A549 (cell line): ENCODE results near the gene SLC38A11. TPM values are rescaled to one million over a fixed set of nuclear protein-coding genes. Genes with fewer than 3 reads are reported as not detected.

Experiments
- ATAC-seq, 2 experiments: fragments of 200-7000 bp in 1 of 2; fragments of >200 bp in 1 of 2; cut with Nextera tagmentation in 1 of 2; cut with Tn5 transposase in 1 of 2; 3 replicates each; pipeline versions ENCODE4 v1.8.0 to v1.9.1; 2018 to 2020; ENCODE audit warnings: mild to moderate bottlenecking in 1 of 2, moderate library complexity in 1 of 2
- CTCF ChIA-PET: fragments of 300-600 bp; sonication (Branson Sonifier 250); formaldehyde crosslinking; extraction: SDS; loops from one replicate; lab custom pipeline; 2021; ENCODE audit warnings: antibody characterized with exemption, inconsistent platforms; lab: Yijun Ruan, JAX
- POLR2A ChIA-PET: fragments of 350-600 bp; formaldehyde crosslinking; extraction: SDS; loops from one replicate; lab custom pipeline; 2021; ENCODE audit warnings: antibody characterized with exemption, inconsistent platforms; lab: Yijun Ruan, JAX
- DNase-seq, 2 experiments: peaks; one replicate each; pipeline versions ENCODE4 v3.0.0 to v3.0.0-alpha.2; 2011 to 2016; ENCODE audit warnings: low read depth in 1 of 2, low spot score in 1 of 2
- FAIRE-seq: peaks from 2 replicates; lab custom pipeline; 2011; peaks lifted over from hg19 to GRCh38; lab: Jason Lieb, UNC
- H3K27ac ChIP-seq, 2 experiments: fragments of >200 bp; sonication (Bioruptor Twin); formaldehyde crosslinking; 3 replicates each; pipeline ENCODE4 v1.5.1; 2016 to 2017
- H3K4me1 ChIP-seq: fragments of >200 bp; sonication (Bioruptor Twin); formaldehyde crosslinking; 3 replicates; pipeline ENCODE4 v1.6.1; 2016
- H3K4me2 ChIP-seq: fragments of >200 bp; sonication (Bioruptor Twin); formaldehyde crosslinking; 3 replicates; pipeline ENCODE4 v1.6.1; 2016
- H3K4me3 ChIP-seq: fragments of >200 bp; sonication (Bioruptor Twin); formaldehyde crosslinking; 3 replicates; pipeline ENCODE4 v1.5.1; 2016
- H3K9me3 ChIP-seq: fragments of >200 bp; sonication (Bioruptor Twin); formaldehyde crosslinking; 3 replicates; pipeline ENCODE4 v1.6.1; 2016
- ATOH8 ChIP-seq: fragments of 250-450 bp; sonication (Bioruptor Pico); IDR thresholded peaks from 2 replicates; pipeline ENCODE4 v1.5.0; 2020; ENCODE audit warnings: low read depth, mild to moderate bottlenecking, moderate library complexity
- CBX8 ChIP-seq: fragments of 200-600 bp; sonication (generic); IDR thresholded peaks from 2 replicates; pipeline ENCODE4 v1.6.1; 2016
- CEBPB ChIP-seq, 2 experiments: fragments of >200 bp in 1 of 2; sonication (Bioruptor Twin) in 1 of 2; formaldehyde crosslinking in 1 of 2; IDR thresholded peaks; 2 replicates each; pipeline ENCODE4 v1.6.1; 2012 to 2016
- CHD4 ChIP-seq: fragments of 200-600 bp; sonication (generic); IDR thresholded peaks from 2 replicates; pipeline ENCODE4 v1.6.1; 2016; ENCODE audit warnings: antibody characterized with exemption, mild to moderate bottlenecking, borderline replicate concordance
- ELK1 ChIP-seq: fragments of 150-350 bp; IDR thresholded peaks from 2 replicates; pipeline ENCODE4 v1.6.1; 2014; ENCODE audit warnings: low read depth, mild to moderate bottlenecking, low read length
- EP300 ChIP-seq, 2 experiments: fragments of >200 bp; sonication (Bioruptor Twin); formaldehyde crosslinking; IDR thresholded peaks; 2 replicates in 1 of 2; 3 replicates in 1 of 2; pipeline ENCODE4 v1.6.1; 2016 to 2017
- ESRRA ChIP-seq: fragments of 150-350 bp; IDR thresholded peaks from 2 replicates; pipeline ENCODE4 v1.6.1; 2014; ENCODE audit warnings: mild to moderate bottlenecking, low read length, borderline replicate concordance
- FOXS1 ChIP-seq: fragments of 250-450 bp; sonication (Bioruptor Pico); IDR thresholded peaks from 2 replicates; pipeline ENCODE4 v1.5.0; 2020; ENCODE audit warnings: mild to moderate bottlenecking, moderate library complexity
- GATA3 ChIP-seq: IDR thresholded peaks from 2 replicates; pipeline ENCODE4 v1.6.1; 2012; ENCODE audit warnings: borderline replicate concordance
- HOXB13 ChIP-seq: fragments of 250-450 bp; sonication (Bioruptor Pico); IDR thresholded peaks from 2 replicates; pipeline ENCODE4 v1.5.0; 2020; ENCODE audit warnings: low read depth, mild to moderate bottlenecking, moderate library complexity
- JUNB ChIP-seq: fragments of >200 bp; sonication (Bioruptor Twin); formaldehyde crosslinking; IDR thresholded peaks from 2 replicates; pipeline ENCODE4 v1.6.1; 2016
- MAFK ChIP-seq: fragments of 450-650 bp; IDR thresholded peaks from 2 replicates; pipeline ENCODE4 v1.6.1; 2014; ENCODE audit not compliant: partially characterized antibody
- MAX ChIP-seq: IDR thresholded peaks from 2 replicates; pipeline ENCODE4 v1.6.1; 2012
- NFE2L2 ChIP-seq: fragments of 150-350 bp; conservative IDR thresholded peaks from 2 replicates; pipeline ENCODE4 v1.6.1; 2014; ENCODE audit warnings: low read length
- PBX3 ChIP-seq: IDR thresholded peaks from 2 replicates; pipeline ENCODE4 v1.6.1; 2012
- POLR2A ChIP-seq: IDR thresholded peaks from 2 replicates; pipeline ENCODE4 v1.6.1; 2012; ENCODE audit warnings: mild to moderate bottlenecking, low read length
- RAD21 ChIP-seq, 2 experiments: fragments of >200 bp in 1 of 2; sonication (Bioruptor Twin) in 1 of 2; formaldehyde crosslinking in 1 of 2; IDR thresholded peaks in 1 of 2; conservative IDR thresholded peaks in 1 of 2; 2 replicates in 1 of 2; 3 replicates in 1 of 2; pipeline ENCODE4 v1.6.1; 2012 to 2018; ENCODE audit warnings: inconsistent platforms in 1 of 2
- RCOR1 ChIP-seq: fragments of 150-350 bp; IDR thresholded peaks from 2 replicates; pipeline ENCODE4 v1.6.1; 2014; ENCODE audit warnings: antibody characterized with exemption, low read length, low read depth
- RFX5 ChIP-seq: fragments of 450-650 bp; IDR thresholded peaks from 2 replicates; pipeline ENCODE4 v1.7.1; 2014; ENCODE audit warnings: antibody characterized with exemption, mild to moderate bottlenecking, moderate library complexity
- SMC3 ChIP-seq: fragments of >200 bp; sonication (Bioruptor Twin); formaldehyde crosslinking; IDR thresholded peaks from 3 replicates; pipeline ENCODE4 v1.6.1; 2018; ENCODE audit warnings: inconsistent platforms
- ZFP36 ChIP-seq: fragments of 450-650 bp; IDR thresholded peaks from 2 replicates; pipeline ENCODE4 v1.6.1; 2014; ENCODE audit warnings: borderline replicate concordance; ENCODE audit not compliant: partially characterized antibody
- WGBS: methylation state at CpG from one replicate; pipeline ENCODE4 v1.1.6; 2017; ENCODE audit errors: missing lambda C conversion rate; 5-methylcytosine and 5-hydroxymethylcytosine counted together
- polyA plus RNA-seq, 4 experiments: library from polyadenylated mRNA; depleted of rRNA in 3 of 4; stranded (reverse); fragments of >200 nt; fragmentation: RNase III in 1 of 4; extraction: RNeasy Plus Mini Kit Qiagen cat#74134 plus additional on column Dnase treatment in 1 of 4; gene quantifications; 2 replicates in 3 of 4; 3 replicates in 1 of 4; pipeline ENCODE4 v1.2.3, GENCODE V29; 2011 to 2017

Gene SLC38A11
- polyA plus RNA-seq, 2 of the 4 experiments (the other 2 are of a cell fraction) = 0.05 to 0.22 TPM

- CTCF ChIA-PET = interaction anchor here (1.0 to 1.3 kb wide), 2 partner anchors 20 to 24 kb away, joined by 3 to 4 read pairs; no protein-coding TSS in a partner anchor
- H3K9me3 ChIP-seq = no peaks in the 10 kb centered on the region
- no peak overlapping the region for H3K27ac ChIP-seq
- POLR2A ChIA-PET = no interaction called here
- no peak overlapping the region for H3K4me2 ChIP-seq
- FAIRE-seq (no peak), ATAC-seq (no peak), DNase-seq (no peak)
- TF ChIP-seq FOXS1 = no peak
- no peak for TF ChIP-seq CEBPB (IDR thresholded peaks at IDR 0.05)
- H3K4me3 ChIP-seq = no peak overlapping the region
- 90% methylated on average over 4 of the region's 4 CpGs for WGBS
- peaks cover 7% of the 10 kb centered on the region; the same call in 2 of the 3 replicates for H3K4me1 ChIP-seq
Observed at GRCh38 chr2:164972216-164972615, 16.9 kb upstream of the SLC38A11 start.

GRCh38 chr2:164969909-164970690 lies 14.8 kb upstream of the SLC38A11 start:
- Histone ChIP-seq H3K9me3 (no peaks in the 10 kb centered on the region), H3K27ac (no peak overlapping the region), H3K4me3 (no peak overlapping the region), H3K4me1 (peaks cover 7% of the 10 kb centered on the region; the same call in 2 of the 3 replicates), H3K4me2 (no peak overlapping the region)
- FAIRE-seq (no peak), DNase-seq (no peak), ATAC-seq (no peak)
- ChIA-PET POLR2A (no interaction called here), CTCF (no interaction called here)
- TF ChIP-seq RCOR1 (no peak), GATA3 (no peak), RAD21 (conservative IDR thresholded peaks at IDR 0.05 in 1 of 2, IDR thresholded peaks at IDR 0.05 in 1 of 2) (no peak), MAX (no peak), NFE2L2 (no peak), CBX8 (no peak)
- WGBS = 76% methylated on average over 2 of the region's 2 CpGs

GRCh38 chr2:164967781-164968228 lies 12.5 kb upstream of the SLC38A11 start:
- no peak for TF ChIP-seq ESRRA
- TF ChIP-seq CHD4 = no peak
- peak; percentile 43; the same call in 1 of the 2 replicates for TF ChIP-seq RFX5
- TF ChIP-seq ZFP36 = peak; percentile 7
- POLR2A ChIA-PET = no interaction called here
- 56% methylated on average over 2 of the region's 2 CpGs for WGBS
- no peak overlapping the region for H3K27ac ChIP-seq
- H3K4me3 ChIP-seq = no peak overlapping the region
- FAIRE-seq = no peak
- peak; percentile 60 to 66 for ATAC-seq
- no peak overlapping the region for H3K4me2 ChIP-seq
- CTCF ChIA-PET = interaction anchor here (0.9 to 1.9 kb wide), 3 partner anchors 15 to 326 kb away, joined by 3 to 5 read pairs (median 4); no protein-coding TSS in a partner anchor
- no peaks in the 10 kb centered on the region for H3K4me1 ChIP-seq
- DNase-seq = peak in 1 of 2 experiments; percentile 57
- no peaks in the 10 kb centered on the region for H3K9me3 ChIP-seq

- DNase-seq (no peak), ATAC-seq (no peak), FAIRE-seq (no peak)
- ChIA-PET CTCF (interaction anchor here (0.9 to 1.9 kb wide), 2 partner anchors 14 to 26 kb away, joined by 4 to 5 read pairs; no protein-coding TSS in a partner anchor), POLR2A (no interaction called here)
- no peaks in the 10 kb centered on the region for H3K9me3 ChIP-seq
- H3K4me3 ChIP-seq = no peak overlapping the region
- no peak overlapping the region for H3K27ac ChIP-seq
- 81% methylated on average over 2 of the region's 2 CpGs for WGBS
- no peaks in the 10 kb centered on the region for H3K4me1 ChIP-seq
- H3K4me2 ChIP-seq = no peak overlapping the region
- TF ChIP-seq MAX (no peak), PBX3 (no peak), ATOH8 (CRISPR knock-in tag) (no peak), JUNB (no peak), POLR2A (no peak), ELK1 (no peak), CHD4 (no peak), EP300 (IDR thresholded peaks at IDR 0.05) (no peak), HOXB13 (no peak), RFX5 (no peak), MAFK (no peak), SMC3 (no peak), RCOR1 (no peak)
- TF ChIP-seq, all 56 proteins: peak for 0
Observed at GRCh38 chr2:164967361-164967760, 12.0 kb upstream of the SLC38A11 start.
